ENCODE results near the gene TAOK1.

DNA sequence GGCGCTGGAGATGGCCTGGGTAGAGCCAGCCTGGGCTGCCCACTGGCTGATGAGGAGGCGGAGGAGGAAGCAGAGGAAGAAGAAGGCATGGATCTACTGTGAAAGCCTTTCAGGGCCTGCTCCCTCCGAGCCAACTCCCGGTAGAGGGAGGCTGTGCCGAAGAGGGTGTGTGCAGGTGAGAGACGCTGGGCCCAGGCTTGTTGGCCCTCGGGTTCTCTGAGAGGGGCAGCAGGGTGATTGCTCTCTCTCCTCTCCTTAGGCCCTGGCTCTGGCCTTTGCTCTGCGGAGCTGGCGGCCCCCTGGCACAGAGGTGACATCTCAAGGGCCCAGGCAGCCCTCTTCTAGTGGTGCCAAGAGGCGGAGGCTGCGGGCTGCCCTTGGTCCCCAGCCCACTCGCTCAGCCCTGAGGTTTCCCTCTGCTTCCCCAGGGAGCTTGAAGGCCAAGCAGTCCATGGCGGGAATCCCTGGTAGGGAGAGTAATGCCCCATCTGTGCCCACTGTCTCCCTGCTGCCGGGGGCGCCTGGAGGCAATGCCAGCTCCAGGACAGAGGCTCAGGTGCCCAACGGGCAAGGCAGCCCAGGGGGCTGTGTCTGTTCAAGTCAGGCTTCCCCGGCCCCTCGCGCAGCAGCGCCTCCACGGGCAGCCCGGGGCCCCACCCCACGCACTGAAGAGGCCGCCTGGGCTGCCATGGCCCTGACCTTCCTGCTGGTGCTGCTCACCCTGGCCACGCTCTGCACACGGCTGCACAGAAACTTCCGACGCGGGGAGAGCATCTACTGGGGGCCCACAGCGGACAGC is 181.9 kb downstream of the TAOK1 start:
- TF ChIP-seq GATA2 (IDR thresholded peaks at IDR 0.05; ENCODE audit: low read depth, low read length) (no peak), GATA3 (IDR thresholded peaks at IDR 0.05; ENCODE audit: low read depth, low read length) (no peak)

Measured in SH-SY5Y (cell line).